ENCODE measurements around the gene CCDC158.

- TF ChIP-seq SMC3 (IDR thresholded peaks at IDR 0.05; ENCODE audit: borderline replicate concordance, low read length): peak; percentile 61; the same call in 1 of the 2 replicates
- no peak for TF ChIP-seq EZH2 (IDR thresholded peaks at IDR 0.05; ENCODE audit: borderline replicate concordance, control insufficient read depth, low read depth, low read length)
- TF ChIP-seq USF1 (IDR thresholded peaks at IDR 0.05; ENCODE audit: borderline replicate concordance, extremely low read length, insufficient read depth, low read depth, low read length): no peak
- TF ChIP-seq POLR2AphosphoS5 (IDR thresholded peaks at IDR 0.05; ENCODE audit: low read length): no peak
- no peak for TF ChIP-seq TBL1XR1 (IDR thresholded peaks at IDR 0.05; ENCODE audit: low read depth, low read length)
- TF ChIP-seq CHD1 (IDR thresholded peaks at IDR 0.05; ENCODE audit: low read depth, low read length): no peak
- no peak for TF ChIP-seq TCF7 (IDR thresholded peaks at IDR 0.05; ENCODE audit: borderline replicate concordance)
- no peak for TF ChIP-seq PAX8 (IDR thresholded peaks at IDR 0.05)
- no peak for TF ChIP-seq PBX3 (IDR thresholded peaks at IDR 0.05; ENCODE audit: insufficient replicate concordance, low read depth, low read length)
These were observed 9.8 kb upstream of the CCDC158 start for GRCh38 chr4:76430519-76431388.

Data from GM12878 (cell line).